IgD-negative memory B cell (primary cell): Measurements from ENCODE around the gene RHOXF2. TPM values are rescaled to one million over a fixed set of nuclear protein-coding genes. Genes with fewer than 3 reads are reported as not detected.
A peak's percentile ranks its signal among the peaks of the same experiment; 100 is the strongest.
"Not testable (repeated sequence)": the region's sequence is repeated elsewhere in the genome, so short reads cannot be mapped to it uniquely, and the experiment has no call there.

ENCODE experiments used
- H3K27ac Mint-ChIP-seq, 3 donors: one replicate each; pipeline ENCODE4 v1.8.0; 2020 to 2022; ENCODE audit warnings: mild to moderate bottlenecking in 3 of 3, mixed read lengths in 3 of 3, moderate library complexity in 1 of 3
- H3K27me3 Mint-ChIP-seq: one replicate; pipeline ENCODE4 v1.8.0; 2021; ENCODE audit warnings: mixed read lengths
- H3K36me3 Mint-ChIP-seq: one replicate; pipeline ENCODE4 v1.8.0; 2020; ENCODE audit warnings: mild to moderate bottlenecking, mixed read lengths
- H3K4me1 Mint-ChIP-seq, 3 donors: one replicate each; pipeline ENCODE4 v1.8.0; 2020 to 2022; ENCODE audit warnings: mixed read lengths in 3 of 3, mild to moderate bottlenecking in 1 of 3
- H3K4me3 Mint-ChIP-seq, 4 donors: one replicate each; pipeline ENCODE4 v1.8.0; 2020 to 2022; ENCODE audit warnings: mild to moderate bottlenecking in 4 of 4, mixed read lengths in 4 of 4, moderate library complexity in 3 of 4
- H3K9me3 Mint-ChIP-seq, 3 donors: one replicate each; pipeline ENCODE4 v1.8.0; 2020 to 2021; ENCODE audit warnings: mixed read lengths in 3 of 3, mild to moderate bottlenecking in 1 of 3
- polyA plus RNA-seq: library from polyadenylated mRNA; unstranded; fragments of 300-500 nt; fragmentation: Illumina TruSeq; gene quantifications from one replicate; pipeline ENCODE4 v1.2.3, GENCODE V29; 2021

Gene RHOXF2, protein sequence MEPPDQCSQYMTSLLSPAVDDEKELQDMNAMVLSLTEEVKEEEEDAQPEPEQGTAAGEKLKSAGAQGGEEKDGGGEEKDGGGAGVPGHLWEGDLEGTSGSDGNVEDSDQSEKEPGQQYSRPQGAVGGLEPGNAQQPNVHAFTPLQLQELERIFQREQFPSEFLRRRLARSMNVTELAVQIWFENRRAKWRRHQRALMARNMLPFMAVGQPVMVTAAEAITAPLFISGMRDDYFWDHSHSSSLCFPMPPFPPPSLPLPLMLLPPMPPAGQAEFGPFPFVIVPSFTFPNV
- not detected for polyA plus RNA-seq

GRCh38 chrX:120158313-120158712 lies at the start of gene RHOXF2:
RHOXF2 (plus strand) TSS chrX:120158613; CDS start chrX:120158751, 138 bp downstream.
- H3K27ac Mint-ChIP-seq, H3K4me3 Mint-ChIP-seq, H3K27me3 Mint-ChIP-seq, H3K9me3 Mint-ChIP-seq, H3K4me1 Mint-ChIP-seq, H3K36me3 Mint-ChIP-seq: not testable (repeated sequence)

GRCh38 chrX:120109378-120109777 lies 49.0 kb upstream of the RHOXF2 start:
- peaks cover 1% of the 10 kb centered on the region for H3K27me3 Mint-ChIP-seq
- H3K9me3 Mint-ChIP-seq: peaks cover 0 to 6% (median under 1%) of the 10 kb centered on the region in 3 donors
- no peak overlapping the region for H3K27ac Mint-ChIP-seq
- H3K36me3 Mint-ChIP-seq: peaks cover under 1% of the 10 kb centered on the region
- H3K4me1 Mint-ChIP-seq: no peaks in the 10 kb centered on the region
- no peak overlapping the region for H3K4me3 Mint-ChIP-seq

DNA sequence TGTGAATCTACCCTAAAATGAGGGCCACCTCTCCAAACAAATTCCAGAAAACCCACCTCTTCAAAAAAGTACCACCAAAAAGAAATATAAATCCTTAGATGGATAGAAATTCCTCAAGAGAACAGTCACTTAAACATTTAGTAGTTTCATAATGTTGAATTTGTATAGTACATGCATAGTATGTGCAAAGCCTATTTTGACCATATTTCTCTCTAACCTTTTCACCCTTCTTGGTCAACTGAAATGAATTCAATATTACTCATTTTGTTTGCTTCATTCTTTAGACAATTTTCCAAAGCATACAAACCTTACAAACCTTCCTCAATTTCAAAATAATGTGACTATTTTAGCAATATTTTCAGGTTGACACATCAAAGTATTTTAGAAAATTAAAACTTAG lies 46.8 kb upstream of the RHOXF2 start:
- Mint-ChIP-seq H3K4me1 (no peaks in the 10 kb centered on the region), H3K27ac (no peak overlapping the region), H3K9me3 (no peaks in the 10 kb centered on the region), H3K27me3 (peaks cover 1% of the 10 kb centered on the region), H3K4me3 (no peak overlapping the region), H3K36me3 (no peaks in the 10 kb centered on the region)

GRCh38 chrX:120115438-120115963 lies 42.9 kb upstream of the RHOXF2 start, which contains the start of gene RHOXF1:
RHOXF1 (minus strand) TSS chrX:120115913; CDS start chrX:120115862, 51 bp downstream.
- no peak within 1 kb of the TSS for H3K27ac Mint-ChIP-seq
- no peaks in the 10 kb centered on the region for H3K9me3 Mint-ChIP-seq
- H3K4me1 Mint-ChIP-seq: no peaks in the 10 kb centered on the region
- H3K27me3 Mint-ChIP-seq: peaks cover 1% of the 10 kb centered on the region
- no peak within 1 kb of the TSS for H3K4me3 Mint-ChIP-seq
- H3K36me3 Mint-ChIP-seq: no peaks in the 10 kb centered on the region

DNA sequence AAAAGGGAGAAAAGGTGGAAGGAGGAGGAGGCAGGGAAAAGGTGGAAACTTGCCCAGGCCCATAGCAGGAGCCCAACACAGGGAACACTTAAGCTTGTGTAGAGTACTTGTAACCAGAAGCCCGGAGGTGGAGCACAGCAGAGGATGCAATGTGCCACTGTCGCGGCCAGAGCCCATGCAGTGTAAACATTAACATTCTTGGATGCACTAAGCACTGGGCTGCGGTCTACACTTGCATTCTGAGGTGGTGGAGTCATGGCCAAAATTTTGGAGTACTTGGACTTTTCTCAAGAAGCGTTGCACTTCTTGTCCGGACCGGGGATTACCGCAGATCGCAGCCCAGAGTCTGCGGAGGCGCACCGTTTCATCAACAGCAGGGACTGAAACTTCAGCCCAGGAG lies 38.2 kb upstream of the RHOXF2 start:
- H3K27me3 Mint-ChIP-seq: no peaks in the 10 kb centered on the region
- H3K4me1 Mint-ChIP-seq: no peaks in the 10 kb centered on the region
- H3K4me3 Mint-ChIP-seq: no peak overlapping the region
- H3K36me3 Mint-ChIP-seq: no peaks in the 10 kb centered on the region
- H3K9me3 Mint-ChIP-seq: no peaks in the 10 kb centered on the region
- H3K27ac Mint-ChIP-seq: no peak overlapping the region

DNA sequence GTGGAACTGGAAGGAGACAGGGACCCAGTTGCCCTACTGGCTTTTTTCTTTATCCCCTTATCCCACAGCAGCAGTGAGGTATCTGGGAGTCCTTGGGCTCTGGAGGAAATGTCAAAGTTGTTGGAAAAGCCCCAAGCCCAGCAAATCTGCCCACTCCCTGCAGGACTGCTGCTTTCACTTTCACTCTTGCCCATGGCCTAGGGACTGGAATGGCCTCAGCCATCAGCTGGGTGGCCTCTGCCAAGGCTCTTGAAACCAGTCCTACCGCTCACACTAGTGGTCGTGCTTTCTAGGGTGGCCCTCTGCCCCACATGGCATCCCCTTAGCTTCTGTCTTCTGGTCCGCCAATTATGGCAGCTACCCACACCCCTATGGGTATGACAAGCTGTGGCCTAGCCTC lies 33.0 kb upstream of the RHOXF2 start:
- Mint-ChIP-seq H3K36me3 (peaks cover 1% of the 10 kb centered on the region), H3K27me3 (no peaks in the 10 kb centered on the region), H3K4me3 (no peak overlapping the region), H3K27ac (no peak overlapping the region), H3K4me1 (no peaks in the 10 kb centered on the region), H3K9me3 (no peaks in the 10 kb centered on the region)

DNA sequence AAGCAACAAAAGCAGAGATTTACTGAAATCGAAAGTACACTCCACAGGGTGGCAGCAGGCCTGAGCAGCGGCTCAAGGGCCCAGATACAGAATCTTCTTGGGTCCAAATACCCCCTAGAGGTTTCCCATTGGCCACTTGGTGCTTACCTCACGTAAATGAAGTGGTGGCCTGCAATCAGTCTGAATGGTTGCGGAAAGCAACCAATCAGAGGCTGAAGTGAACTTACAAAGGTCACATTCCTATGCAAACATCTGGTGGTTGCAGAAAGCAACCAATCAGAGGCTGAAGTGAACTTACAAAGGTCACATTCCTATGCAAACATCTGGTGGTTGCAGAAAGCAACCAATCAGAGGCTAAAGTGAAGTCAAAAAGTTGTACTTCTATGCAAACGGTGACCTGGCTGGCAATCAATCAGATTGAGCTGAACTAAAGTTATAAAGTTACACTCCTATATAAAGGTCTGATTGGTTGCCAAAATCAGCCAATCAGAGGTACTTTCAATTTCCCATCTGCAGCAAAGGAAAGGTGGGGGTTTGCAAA lies 30.0 kb upstream of the RHOXF2 start:
- H3K27ac Mint-ChIP-seq, H3K27me3 Mint-ChIP-seq, H3K9me3 Mint-ChIP-seq, H3K4me1 Mint-ChIP-seq, H3K4me3 Mint-ChIP-seq, H3K36me3 Mint-ChIP-seq: not testable (repeated sequence)

DNA sequence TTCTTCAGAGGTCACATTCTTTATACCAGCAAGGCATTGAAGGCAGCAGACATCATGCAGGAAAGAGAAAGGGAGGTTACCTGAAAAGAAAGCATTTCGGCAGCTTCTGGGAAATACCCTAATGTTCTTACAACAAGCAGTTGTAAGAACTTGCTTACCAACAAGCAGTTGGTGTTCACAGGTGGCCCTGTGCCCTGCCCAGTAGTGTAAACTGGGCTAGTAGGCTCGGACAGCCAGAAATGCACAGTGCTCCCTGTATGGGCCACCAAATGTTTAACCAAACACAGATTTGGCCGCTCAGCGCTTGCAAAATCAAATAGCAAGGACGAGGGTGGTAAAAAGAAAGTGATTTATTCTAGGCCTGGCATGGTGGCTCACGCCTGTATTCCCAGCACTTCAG lies 22.3 kb upstream of the RHOXF2 start:
- Mint-ChIP-seq H3K4me1 (peaks cover 0 to 5% (median 1%) of the 10 kb centered on the region in 3 donors), H3K4me3 (no peak overlapping the region), H3K9me3 (no peaks in the 10 kb centered on the region), H3K27me3 (no peaks in the 10 kb centered on the region), H3K27ac (no peak overlapping the region), H3K36me3 (peaks cover 3% of the 10 kb centered on the region)

GRCh38 chrX:120136840-120137239 lies 21.6 kb upstream of the RHOXF2 start:
- H3K27ac Mint-ChIP-seq: peak overlapping the region in 1 of 3 donors; percentile 17
- H3K36me3 Mint-ChIP-seq: peaks cover 5% of the 10 kb centered on the region
- no peak overlapping the region for H3K4me3 Mint-ChIP-seq
- peaks cover 0 to 5% (median 5%) of the 10 kb centered on the region in 3 donors for H3K4me1 Mint-ChIP-seq
- no peaks in the 10 kb centered on the region for H3K27me3 Mint-ChIP-seq
- no peaks in the 10 kb centered on the region for H3K9me3 Mint-ChIP-seq

DNA sequence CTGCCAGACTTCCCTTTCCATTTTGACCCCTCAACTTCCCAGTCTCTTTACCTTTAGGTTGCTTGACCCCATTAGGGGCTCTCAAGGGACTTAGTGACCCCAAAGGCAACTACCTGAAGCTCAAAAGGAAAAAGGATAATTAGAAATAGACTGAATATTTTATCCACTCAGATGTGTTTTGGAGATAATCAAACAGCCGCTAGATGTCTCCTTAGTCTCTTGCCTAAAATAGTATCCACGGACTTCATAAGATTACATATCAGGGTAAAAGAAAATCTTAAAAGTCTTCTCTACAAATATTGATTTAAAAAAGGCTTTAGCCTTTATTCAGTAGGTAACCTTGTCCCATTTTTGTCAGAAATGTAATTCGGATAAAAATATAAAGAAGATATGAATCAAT lies 21.0 kb upstream of the RHOXF2 start:
- Mint-ChIP-seq H3K9me3 (no peaks in the 10 kb centered on the region), H3K4me1 (peaks cover 1 to 6% (median 5%) of the 10 kb centered on the region in 3 donors), H3K27ac (no peak overlapping the region), H3K4me3 (no peak overlapping the region), H3K36me3 (peaks cover 3% of the 10 kb centered on the region), H3K27me3 (no peaks in the 10 kb centered on the region)

GRCh38 chrX:120140293-120140981 lies 18.0 kb upstream of the RHOXF2 start:
- peak overlapping the region in 2 of 4 donors; percentile 13 to 18 for H3K4me3 Mint-ChIP-seq
- H3K27me3 Mint-ChIP-seq: peaks cover 2% of the 10 kb centered on the region
- peaks cover 4% of the 10 kb centered on the region for H3K36me3 Mint-ChIP-seq
- peaks cover 5 to 14% (median 7%) of the 10 kb centered on the region in 3 donors for H3K4me1 Mint-ChIP-seq
- no peak overlapping the region for H3K27ac Mint-ChIP-seq
- H3K9me3 Mint-ChIP-seq: peaks cover 0 to 2% (median 0%) of the 10 kb centered on the region in 3 donors

DNA sequence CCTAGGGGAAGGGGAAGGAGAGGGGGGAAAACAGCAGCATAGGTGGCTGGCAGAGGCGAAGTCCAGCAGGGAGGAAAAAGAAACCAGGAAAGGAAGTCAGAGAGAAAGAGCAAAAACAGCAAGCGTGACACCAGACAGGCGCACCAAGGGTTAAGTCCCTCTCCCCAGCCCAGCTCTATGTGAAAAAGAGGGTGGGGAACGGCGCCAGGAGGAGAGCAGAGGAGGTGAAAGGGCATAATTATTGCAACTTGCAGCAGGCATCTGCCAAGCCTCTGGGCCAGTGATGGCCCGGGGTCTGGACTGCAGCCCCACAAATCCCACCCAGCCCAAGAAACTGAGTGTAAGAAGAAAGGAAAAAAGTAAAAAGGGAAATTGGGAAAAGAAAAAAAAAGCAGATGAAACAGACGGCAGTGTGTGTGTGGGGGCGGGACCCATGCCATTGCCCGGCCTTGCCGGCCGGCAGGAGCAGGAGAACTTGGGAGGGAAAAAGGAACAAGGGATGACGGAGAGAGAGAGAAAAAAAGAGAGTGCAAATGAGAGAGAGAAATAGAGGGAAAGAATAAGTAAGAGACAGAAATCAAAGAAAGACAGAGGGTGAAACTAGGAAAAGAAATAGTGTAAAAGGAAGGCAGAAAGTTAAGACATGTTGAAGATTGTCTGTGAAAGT lies 14.1 kb upstream of the RHOXF2 start:
- Mint-ChIP-seq H3K27me3 (peaks cover 2% of the 10 kb centered on the region), H3K27ac (peak overlapping the region in 1 of 3 donors; percentile 68), H3K9me3 (peaks cover 0 to 4% (median 2%) of the 10 kb centered on the region in 3 donors), H3K36me3 (peaks cover 6% of the 10 kb centered on the region), H3K4me1 (peaks cover 5 to 13% (median 6%) of the 10 kb centered on the region in 3 donors), H3K4me3 (no peak overlapping the region)

DNA sequence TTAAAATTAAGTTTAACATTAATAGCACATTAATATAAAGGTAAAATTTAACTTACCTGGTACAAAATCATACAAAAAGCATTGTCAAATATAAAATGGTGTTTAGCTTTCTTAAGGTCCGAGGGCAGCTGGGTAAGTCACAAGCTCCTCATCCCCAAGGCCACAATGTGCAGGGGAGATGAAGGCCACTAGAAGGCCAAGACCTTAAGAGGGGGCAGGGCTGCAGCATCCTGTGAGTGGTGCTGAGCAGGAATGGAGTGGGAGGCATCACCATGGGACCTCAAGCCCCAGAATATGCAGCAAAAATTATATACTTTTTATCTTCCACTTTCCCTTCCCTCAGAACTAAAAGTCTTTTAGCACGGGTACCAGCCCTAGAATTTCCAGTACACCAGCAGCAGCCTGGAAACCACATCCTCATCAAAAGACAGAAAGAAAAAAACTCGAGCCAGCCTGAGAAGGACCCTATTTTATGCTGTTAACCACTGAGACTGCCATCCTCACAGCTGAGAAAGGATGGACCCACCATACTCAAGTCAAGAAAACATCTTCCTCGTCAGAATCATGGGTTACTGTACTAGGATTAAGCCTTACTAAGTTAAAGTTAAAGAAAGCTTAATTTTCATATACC lies 13.0 kb upstream of the RHOXF2 start:
- Mint-ChIP-seq H3K4me3 (no peak overlapping the region), H3K4me1 (peaks cover 5 to 13% (median 6%) of the 10 kb centered on the region in 3 donors), H3K9me3 (peaks cover 0 to 4% (median 2%) of the 10 kb centered on the region in 3 donors), H3K36me3 (peaks cover 6% of the 10 kb centered on the region), H3K27me3 (peaks cover 2% of the 10 kb centered on the region), H3K27ac (no peak overlapping the region)

GRCh38 chrX:120146323-120146722 lies 12.1 kb upstream of the RHOXF2 start:
- H3K9me3 Mint-ChIP-seq, H3K36me3 Mint-ChIP-seq, H3K27me3 Mint-ChIP-seq, H3K4me1 Mint-ChIP-seq, H3K4me3 Mint-ChIP-seq: not testable (repeated sequence)
- H3K27ac Mint-ChIP-seq: peak overlapping the region in 1 of 3 donors; percentile 85
